Measurements from ENCODE around the gene LDB1. TPM values are rescaled to one million over a fixed set of nuclear protein-coding genes. Genes with fewer than 3 reads are reported as not detected.
A peak's percentile ranks its signal among the peaks of the same experiment; 100 is the strongest.

LDB1 gene
- total RNA-seq, 1 donor from 2014 or later = 46.4 TPM

- Mint-ChIP-seq H3K27me3 (ENCODE audit: insufficient read depth, low read depth) (no peaks in the 10 kb centered on the region), H3K4me3 (peak overlapping the region; percentile 97), H3K36me3 (peaks cover 25% of the 10 kb centered on the region), H3K27ac (peak overlapping the region; percentile 84), H3K9me3 (no peaks in the 10 kb centered on the region), H3K4me1 (peaks cover 19% of the 10 kb centered on the region)
- Histone ChIP-seq H2AFZ (replicated peaks) (no peak overlapping the region), H3K79me2 (ENCODE audit: low read depth) (peaks cover 55% of the 10 kb centered on the region), H3K4me1 (peaks cover 7% of the 10 kb centered on the region), H3K4me2 (peak overlapping the region; percentile 89), H3F3A (ENCODE audit: low read depth) (peaks cover 24% of the 10 kb centered on the region), H3K27me3 (no peaks in the 10 kb centered on the region), H3K27ac (no peak overlapping the region), H4K20me1 (ENCODE audit: low read depth) (peaks cover 29% of the 10 kb centered on the region), H3K9ac (peak overlapping the region; percentile 81), H3K36me3 (no peaks in the 10 kb centered on the region), H3K4me3 (peak overlapping the region; percentile 74), H3K9me3 (ENCODE audit: low read depth) (no peaks in the 10 kb centered on the region)
- DNase-seq (ENCODE audit: low spot score) = no peak
- TF ChIP-seq, protein P1, sequence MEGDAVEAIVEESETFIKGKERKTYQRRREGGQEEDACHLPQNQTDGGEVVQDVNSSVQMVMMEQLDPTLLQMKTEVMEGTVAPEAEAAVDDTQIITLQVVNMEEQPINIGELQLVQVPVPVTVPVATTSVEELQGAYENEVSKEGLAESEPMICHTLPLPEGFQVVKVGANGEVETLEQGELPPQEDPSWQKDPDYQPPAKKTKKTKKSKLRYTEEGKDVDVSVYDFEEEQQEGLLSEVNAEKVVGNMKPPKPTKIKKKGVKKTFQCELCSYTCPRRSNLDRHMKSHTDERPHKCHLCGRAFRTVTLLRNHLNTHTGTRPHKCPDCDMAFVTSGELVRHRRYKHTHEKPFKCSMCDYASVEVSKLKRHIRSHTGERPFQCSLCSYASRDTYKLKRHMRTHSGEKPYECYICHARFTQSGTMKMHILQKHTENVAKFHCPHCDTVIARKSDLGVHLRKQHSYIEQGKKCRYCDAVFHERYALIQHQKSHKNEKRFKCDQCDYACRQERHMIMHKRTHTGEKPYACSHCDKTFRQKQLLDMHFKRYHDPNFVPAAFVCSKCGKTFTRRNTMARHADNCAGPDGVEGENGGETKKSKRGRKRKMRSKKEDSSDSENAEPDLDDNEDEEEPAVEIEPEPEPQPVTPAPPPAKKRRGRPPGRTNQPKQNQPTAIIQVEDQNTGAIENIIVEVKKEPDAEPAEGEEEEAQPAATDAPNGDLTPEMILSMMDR (IDR thresholded peaks at IDR 0.05) = no peak
- TF ChIP-seq EZH2phosphoT487 (IDR thresholded peaks at IDR 0.05) (no peak), EZH2 (IDR thresholded peaks at IDR 0.05) (no peak)
These were observed 33.0 kb upstream of the LDB1 start for GRCh38 chr10:102153093-102153620.

- H3F3A ChIP-seq (ENCODE audit: low read depth) = peaks cover 24% of the 10 kb centered on the region
- H3K36me3 Mint-ChIP-seq = peaks cover 29% of the 10 kb centered on the region
- H3K36me3 ChIP-seq = no peaks in the 10 kb centered on the region
These were observed 32.4 kb upstream of the LDB1 start for GRCh38 chr10:102152545-102152890.

GRCh38 chr10:102151774-102152544, 31.8 kb upstream of the LDB1 start, which contains the start of gene NOLC1:
NOLC1 (plus strand) TSS chr10:102152389; CDS start chr10:102152411, 22 bp downstream.
- TF ChIP-seq EZH2 (IDR thresholded peaks at IDR 0.05) = no peak
- TF ChIP-seq, protein P1 (IDR thresholded peaks at IDR 0.05) = no peak
- TF ChIP-seq EZH2phosphoT487 (IDR thresholded peaks at IDR 0.05) = no peak
- Histone ChIP-seq H3K4me3 (peak within 1 kb of the TSS; percentile 74), H3K79me2 (ENCODE audit: low read depth) (peaks cover 48% of the 10 kb centered on the region), H3F3A (ENCODE audit: low read depth) (peaks cover 24% of the 10 kb centered on the region), H2AFZ (replicated peaks) (peak within 1 kb of the TSS; percentile 40), H3K9ac (peak within 1 kb of the TSS; percentile 81), H3K4me2 (peak within 1 kb of the TSS; percentile 89), H3K4me1 (peaks cover 7% of the 10 kb centered on the region), H3K27ac (peak within 1 kb of the TSS; percentile 88), H3K36me3 (no peaks in the 10 kb centered on the region), H3K9me3 (ENCODE audit: low read depth) (no peaks in the 10 kb centered on the region), H3K27me3 (no peaks in the 10 kb centered on the region), H4K20me1 (ENCODE audit: low read depth) (peaks cover 28% of the 10 kb centered on the region)
- peak; percentile 98 for DNase-seq (ENCODE audit: low spot score)
- no peaks in the 10 kb centered on the region for H3K9me3 Mint-ChIP-seq
- peak within 1 kb of the TSS; percentile 84 for H3K27ac Mint-ChIP-seq
- H3K27me3 Mint-ChIP-seq (ENCODE audit: insufficient read depth, low read depth) = peaks cover 4% of the 10 kb centered on the region
- H3K4me3 Mint-ChIP-seq = peak within 1 kb of the TSS; percentile 97
- H3K36me3 Mint-ChIP-seq = peaks cover 30% of the 10 kb centered on the region
- H3K4me1 Mint-ChIP-seq = peaks cover 19% of the 10 kb centered on the region

More at GRCh38 chr10:102152545-102152890, 32.4 kb upstream of the LDB1 start:
- Mint-ChIP-seq H3K27me3 (ENCODE audit: insufficient read depth, low read depth) (peaks cover 1% of the 10 kb centered on the region), H3K4me3 (peak overlapping the region; percentile 97), H3K9me3 (no peaks in the 10 kb centered on the region), H3K27ac (peak overlapping the region; percentile 84), H3K4me1 (peaks cover 19% of the 10 kb centered on the region)
- Histone ChIP-seq H2AFZ (replicated peaks) (peak overlapping the region; percentile 40), H3K4me1 (peaks cover 7% of the 10 kb centered on the region), H3K9ac (peak overlapping the region; percentile 81), H4K20me1 (ENCODE audit: low read depth) (peaks cover 29% of the 10 kb centered on the region), H3K9me3 (ENCODE audit: low read depth) (no peaks in the 10 kb centered on the region), H3K4me2 (peak overlapping the region; percentile 89), H3K79me2 (ENCODE audit: low read depth) (peaks cover 53% of the 10 kb centered on the region), H3K4me3 (peak overlapping the region; percentile 74), H3K27me3 (no peaks in the 10 kb centered on the region), H3K27ac (peak overlapping the region; percentile 47)
- no peak for DNase-seq (ENCODE audit: low spot score)
- TF ChIP-seq EZH2phosphoT487 (IDR thresholded peaks at IDR 0.05) (no peak), EZH2 (IDR thresholded peaks at IDR 0.05) (no peak)
- TF ChIP-seq, protein P1 (IDR thresholded peaks at IDR 0.05) = no peak
